H1 (cell line): ENCODE data around the gene GBGT1. TPM values are rescaled to one million over a fixed set of nuclear protein-coding genes. Genes with fewer than 3 reads are reported as not detected.

Experiments
- CTCF ChIA-PET: fragments of 300-600 bp; sonication (Branson Sonifier 250); formaldehyde crosslinking; loops from one replicate; lab custom pipeline; 2021; ENCODE audit not compliant: partially characterized antibody; lab: Charles Lee
- POLR2A ChIA-PET: fragments of 300-600 bp; sonication (Branson Sonifier 250); formaldehyde crosslinking; loops from one replicate; lab custom pipeline; 2021; ENCODE audit warnings: inconsistent platforms; ENCODE audit not compliant: partially characterized antibody; lab: Charles Lee
- DNase-seq, 2 experiments: peaks; one replicate each; pipeline versions ENCODE4 v3.0.0 to v3.0.0-alpha.2; 2010 to 2022; ENCODE audit warnings: low spot score in 2 of 2, low read depth in 1 of 2, mixed read lengths in 1 of 2
- FAIRE-seq: peaks from 2 replicates; lab custom pipeline; 2011; peaks lifted over from hg19 to GRCh38; lab: Jason Lieb, UNC
- H2AFZ ChIP-seq: 2 replicates; pipeline ENCODE4 v1.8.1; 2012; ENCODE audit warnings: low read length, inconsistent platforms
- H2AK5ac ChIP-seq: 2 replicates; pipeline ENCODE4 v1.6.1; 2013; ENCODE audit warnings: low read depth, low read length
- H2BK120ac ChIP-seq: replicated peaks from 2 replicates; pipeline ENCODE3; 2013; ENCODE audit warnings: low read depth, low read length, inconsistent platforms
- H2BK12ac ChIP-seq: 2 replicates; pipeline ENCODE4 v1.6.1; 2013; ENCODE audit warnings: low read depth, low read length
- H2BK15ac ChIP-seq: 2 replicates; pipeline ENCODE4 v1.6.1; 2013; ENCODE audit warnings: low read length
- H2BK20ac ChIP-seq: 2 replicates; pipeline ENCODE4 v1.6.1; 2013; ENCODE audit warnings: low read length
- H2BK5ac ChIP-seq: 2 replicates; pipeline ENCODE4 v1.6.1; 2013; ENCODE audit warnings: low read depth, low read length
- H3K14ac ChIP-seq: 2 replicates; pipeline ENCODE4 v1.6.1; 2013; ENCODE audit warnings: inconsistent platforms; ENCODE audit not compliant: insufficient read length
- H3K18ac ChIP-seq: 2 replicates; pipeline ENCODE4 v1.6.1; 2013; ENCODE audit warnings: low read length; ENCODE audit errors: extremely low read depth
- H3K23ac ChIP-seq: 2 replicates; pipeline ENCODE4 v1.6.1; 2013; ENCODE audit warnings: inconsistent platforms; ENCODE audit not compliant: insufficient read length
- H3K23me2 ChIP-seq: 2 replicates; pipeline ENCODE4 v1.6.1; 2013; ENCODE audit warnings: low read depth, low read length
- H3K27ac ChIP-seq: 2 replicates; pipeline ENCODE4 v1.6.1; 2011; ENCODE audit warnings: low read depth, low read length, inconsistent platforms
- H3K27me3 ChIP-seq, 4 experiments: replicated peaks in 1 of 4; 1 replicate in 1 of 4; 2 replicates in 3 of 4; pipeline versions ENCODE4 v1.6.1 to v1.8.1; 2011 to 2013; ENCODE audit warnings: low read length in 3 of 4, mild to moderate bottlenecking in 3 of 4, inconsistent platforms in 2 of 4, mixed read lengths in 2 of 4, moderate library complexity in 1 of 4; ENCODE audit not compliant: control insufficient read depth in 3 of 4, insufficient read depth in 3 of 4; ENCODE audit errors: extremely low read depth in 1 of 4
- H3K36me3 ChIP-seq, 4 experiments: 2 replicates each; pipeline versions ENCODE4 v1.6.1 to v1.8.1; 2011 to 2013; ENCODE audit warnings: mild to moderate bottlenecking in 4 of 4, low read length in 3 of 4, moderate library complexity in 2 of 4, control low read depth in 1 of 4, inconsistent platforms in 1 of 4; ENCODE audit not compliant: insufficient read depth in 4 of 4, control insufficient read depth in 2 of 4
- H3K4ac ChIP-seq: replicated peaks from 2 replicates; pipeline ENCODE3; 2013; ENCODE audit warnings: low read length, low read depth, mixed read lengths, inconsistent platforms; ENCODE audit not compliant: insufficient read length
- H3K4me1 ChIP-seq, 4 experiments: replicated peaks in 1 of 4; 1 replicate in 1 of 4; 2 replicates in 3 of 4; pipeline versions ENCODE4 v1.6.1 to v1.8.1; 2011 to 2013; ENCODE audit warnings: low read length in 3 of 4, inconsistent platforms in 2 of 4, mixed read lengths in 1 of 4; ENCODE audit not compliant: insufficient read depth in 4 of 4, control insufficient read depth in 3 of 4
- H3K4me2 ChIP-seq, 2 experiments: 2 replicates each; pipeline versions ENCODE4 v1.6.1 to v1.8.1; 2011 to 2013; ENCODE audit warnings: low read depth in 2 of 2, low read length in 2 of 2, control low read depth in 1 of 2, inconsistent platforms in 1 of 2, mild to moderate bottlenecking in 1 of 2; ENCODE audit not compliant: insufficient read depth in 1 of 2
- H3K4me3 ChIP-seq, 4 experiments: fragments of 200-600, 300-600 bp in 1 of 4; sonication (generic), shearing (Covaris generic), sonication (Bioruptor Twin) in 1 of 4; 2 replicates each; pipeline versions ENCODE4 v1.5.1 to v1.8.1; 2011 to 2016; ENCODE audit warnings: low read length in 4 of 4, low read depth in 3 of 4, control low read depth in 2 of 4, inconsistent platforms in 2 of 4, mild to moderate bottlenecking in 2 of 4, mixed read lengths in 1 of 4, moderate library complexity in 1 of 4; ENCODE audit not compliant: insufficient read depth in 2 of 4; ENCODE audit errors: extremely low read depth in 1 of 4
- H3K56ac ChIP-seq: replicated peaks from 2 replicates; pipeline ENCODE3; 2013; ENCODE audit warnings: low read depth, mild to moderate bottlenecking, mixed read lengths, low read length, inconsistent platforms; ENCODE audit not compliant: insufficient read length
- H3K79me1 ChIP-seq: 2 replicates; pipeline ENCODE4 v1.6.1; 2013; ENCODE audit warnings: low read depth, low read length, control low read depth
- H3K79me2 ChIP-seq, 2 experiments: 2 replicates each; pipeline versions ENCODE4 v1.6.1 to v1.8.1; 2012 to 2013; ENCODE audit warnings: low read length in 2 of 2, mild to moderate bottlenecking in 2 of 2, inconsistent platforms in 1 of 2; ENCODE audit not compliant: insufficient read depth in 2 of 2, control insufficient read depth in 1 of 2
- H3K9ac ChIP-seq, 4 experiments: replicated peaks in 1 of 4; 1 replicate in 1 of 4; 2 replicates in 3 of 4; pipeline versions ENCODE4 v1.6.1 to v1.8.1; 2011 to 2013; ENCODE audit warnings: low read depth in 3 of 4, low read length in 3 of 4, control low read depth in 2 of 4, mild to moderate bottlenecking in 2 of 4, moderate library complexity in 2 of 4, inconsistent platforms in 1 of 4; ENCODE audit errors: extremely low read depth in 1 of 4
- H3K9me3 ChIP-seq, 2 experiments: 2 replicates each; pipeline versions ENCODE4 v1.6.1 to v1.8.1; 2012 to 2013; ENCODE audit warnings: mild to moderate bottlenecking in 2 of 2, moderate library complexity in 2 of 2, control low read depth in 1 of 2, inconsistent platforms in 1 of 2, low read depth in 1 of 2, low read length in 1 of 2, mixed read lengths in 1 of 2; ENCODE audit not compliant: insufficient read depth in 2 of 2
- H4K20me1 ChIP-seq, 2 experiments: replicated peaks in 1 of 2; 2 replicates each; pipeline versions ENCODE3 to v1.8.1; 2011 to 2013; ENCODE audit warnings: inconsistent platforms in 2 of 2, low read length in 2 of 2, mild to moderate bottlenecking in 1 of 2; ENCODE audit not compliant: insufficient read depth in 2 of 2, control insufficient read depth in 1 of 2
- H4K5ac ChIP-seq: 2 replicates; pipeline ENCODE4 v1.6.1; 2013; ENCODE audit warnings: low read length, low read depth, mixed read lengths, inconsistent platforms; ENCODE audit not compliant: insufficient read length
- H4K8ac ChIP-seq: 2 replicates; pipeline ENCODE4 v1.8.0; 2013; ENCODE audit warnings: mild to moderate bottlenecking, moderate library complexity, low read length, inconsistent platforms; ENCODE audit not compliant: insufficient read depth; ENCODE audit errors: extremely low read depth
- H4K91ac ChIP-seq: replicated peaks from 2 replicates; pipeline ENCODE3; 2013; ENCODE audit warnings: low read length, mixed read lengths, inconsistent platforms; ENCODE audit not compliant: insufficient read length
- CBX8 ChIP-seq: fragments of 300-800, 300-1000 bp; sonication (generic); IDR thresholded peaks from 2 replicates; pipeline ENCODE4 v1.7.1; 2016; ENCODE audit warnings: low read depth, low read length, borderline replicate concordance
- RFX5 ChIP-seq: IDR thresholded peaks from 2 replicates; pipeline ENCODE4 v1.6.1; 2011; ENCODE audit warnings: low read depth, low read length, improper control_type of control experiment, borderline replicate concordance
- WGBS, 2 experiments: shearing (Covaris generic) in 1 of 2; methylation state at CpG; one replicate each; pipeline versions ENCODE4 v1.1.6 to v1.1.7; 2013 to 2015; ENCODE audit warnings: low lambda C conversion rate in 2 of 2, mixed read lengths in 2 of 2, inconsistent platforms in 1 of 2, low coverage in 1 of 2, missing lambda C conversion rate in 1 of 2; ENCODE audit not compliant: insufficient replicate concordance in 2 of 2, insufficient coverage in 1 of 2, insufficient read length in 1 of 2; ENCODE audit errors: extremely low coverage in 1 of 2, missing lambda C conversion rate in 1 of 2; 5-methylcytosine and 5-hydroxymethylcytosine counted together
- polyA plus RNA-seq, 7 experiments: library from polyadenylated mRNA; depleted of rRNA in 3 of 7; stranded (reverse) in 5 of 7; unstranded in 2 of 7; fragments of >200 nt in 5 of 7; fragments of 200-250 nt in 2 of 7; gene quantifications; 1 replicate in 5 of 7; 2 replicates in 1 of 7; 4 replicates in 1 of 7; pipeline versions ENCODE4 v1.2.1 to v1.2.3, GENCODE V29; 2011 to 2013; ENCODE audit warnings: missing spikeins in 2 of 7, mixed read lengths in 2 of 7
- total RNA-seq: library from RNA; stranded (reverse); fragmentation: NEBNext Ultra II Directional; extraction: Animal tissue kit (Norgen Biotek cat#: 25700); gene quantifications from 2 replicates; pipeline ENCODE4 v1.2.1, GENCODE V29; 2021

The GBGT1 gene
- total and polyA plus RNA-seq, 2 of the 8 experiments (the other 6 are each of a cell fraction or from before 2014, with no cell fraction given): 7.1 to 9.7 TPM

GRCh38 chr9:133135146-133135745 lies 28.5 kb downstream of the GBGT1 start:
- no peak overlapping the region for H2AFZ ChIP-seq
- no peaks in the 10 kb centered on the region; a peak in 1 of 7 replicates for H3K27me3 ChIP-seq
- no peak overlapping the region for H3K4ac ChIP-seq
- peaks cover 6% of the 10 kb centered on the region for H3K79me1 ChIP-seq
- POLR2A ChIA-PET: interaction anchor here (2.0 kb wide), 1 partner anchor 9 kb away, joined by 6 read pairs; no protein-coding TSS in a partner anchor
- no peak overlapping the region for H3K14ac ChIP-seq
- no peak overlapping the region for H4K8ac ChIP-seq
- no peak overlapping the region for H3K56ac ChIP-seq
- CTCF ChIA-PET: interaction anchor here (1.0 to 4.8 kb wide), 5 partner anchors 9 to 86 kb away, joined by 3 to 31 read pairs (median 9); no protein-coding TSS in a partner anchor
- H2AK5ac ChIP-seq: no peak overlapping the region
- no peaks in the 10 kb centered on the region for H3K36me3 ChIP-seq
- H2BK12ac ChIP-seq: no peak overlapping the region
- no peak overlapping the region for H2BK5ac ChIP-seq
- WGBS, 2 experiments: 79% methylated on average over 8 of the region's 8 CpGs; no CpG with 5 or more reads in 1 of the 2 experiments
- FAIRE-seq: no peak
- H3K4me3 ChIP-seq: no peak overlapping the region
- H3K4me2 ChIP-seq: no peak overlapping the region
- H3K27ac ChIP-seq: no peak overlapping the region
- H3K23me2 ChIP-seq: no peaks in the 10 kb centered on the region
- H3K9me3 ChIP-seq: no peaks in the 10 kb centered on the region
- H4K5ac ChIP-seq: no peak overlapping the region
- TF ChIP-seq RFX5: no peak
- TF ChIP-seq CBX8: no peak
- no peak overlapping the region for H2BK15ac ChIP-seq
- H2BK120ac ChIP-seq: no peak overlapping the region
- H3K18ac ChIP-seq: no peak overlapping the region
- no peak overlapping the region for H4K91ac ChIP-seq
- H4K20me1 ChIP-seq: peaks cover 17 to 33% of the 10 kb centered on the region in 2 experiments
- H3K79me2 ChIP-seq: no peaks in the 10 kb centered on the region; a peak in 1 of 4 replicates
- H3K9ac ChIP-seq: no peak overlapping the region
- DNase-seq: no peak
- no peak overlapping the region for H2BK20ac ChIP-seq
- peaks cover 0 to 13% (median 10%) of the 10 kb centered on the region in 4 experiments; a peak in 5 of 7 replicates for H3K4me1 ChIP-seq
- H3K23ac ChIP-seq: no peak overlapping the region
